Tibial nerve (tissue), 3 donors: ENCODE measurements around the gene TAB2.

Experiments
- CTCF ChIP-seq, 5 experiments: fragments of 200-600 bp in 3 of 5; fragments of 450-650 bp in 2 of 5; sonication (generic) in 3 of 5; IDR thresholded peaks; one replicate each; pipeline ENCODE4 v1.5.1; 2016 to 2019; ENCODE audit warnings: antibody characterized with exemption in 5 of 5, mild to moderate bottlenecking in 3 of 5, moderate library complexity in 2 of 5
- POLR2A ChIP-seq, 2 donors: fragments of 450-650 bp; IDR thresholded peaks; one replicate each; pipeline ENCODE4 v1.6.1; 2017; ENCODE audit warnings: antibody characterized with exemption in 2 of 2, mild to moderate bottlenecking in 2 of 2, moderate library complexity in 2 of 2

GRCh38 chr6:149428606-149429005, 111.1 kb downstream of the TAB2 start:
- TF ChIP-seq CTCF (IDR thresholded peaks at IDR 0.05) (no peak), POLR2A (IDR thresholded peaks at IDR 0.05) (no peak)
